AG04450 (cell line): Measurements from ENCODE around the gene LTBP1. TPM values are rescaled to one million over a fixed set of nuclear protein-coding genes. Genes with fewer than 3 reads are reported as not detected.
"Not testable (repeated sequence)": the region's sequence is repeated elsewhere in the genome, so short reads cannot be mapped to it uniquely, and the experiment has no call there.

Experiments
- CTCF ChIA-PET: fragments of 300-600, 350-600 bp; formaldehyde crosslinking; extraction: SDS; loops from one replicate; lab custom pipeline; 2022; ENCODE audit warnings: antibody characterized with exemption, inconsistent platforms; lab: Charles Lee
- POLR2A ChIA-PET: fragments of 350-600 bp; formaldehyde crosslinking; extraction: SDS; loops from one replicate; lab custom pipeline; 2021; ENCODE audit warnings: antibody characterized with exemption, inconsistent platforms; lab: Yijun Ruan, JAX
- DNase-seq: peaks from one replicate; pipeline ENCODE4 v3.0.0-alpha.2; 2011; ENCODE audit warnings: low read depth, low spot score
- H3K27ac ChIP-seq: one replicate; pipeline ENCODE4 v1.5.1; 2012; ENCODE audit warnings: low read depth, low read length, control low read depth
- H3K27me3 ChIP-seq: one replicate; pipeline ENCODE4 v1.6.0; 2012; ENCODE audit warnings: low read length; ENCODE audit not compliant: control insufficient read depth, insufficient read depth
- H3K4me3 ChIP-seq: 2 replicates; pipeline ENCODE4 v1.5.1; 2011; ENCODE audit warnings: mild to moderate bottlenecking, low read depth, low read length, control low read depth
- H3K9me3 ChIP-seq: 2 replicates; pipeline ENCODE4 v1.5.1; 2012; ENCODE audit warnings: low read length; ENCODE audit not compliant: control insufficient read depth, insufficient read depth
- polyA plus RNA-seq: library from polyadenylated mRNA; depleted of rRNA; stranded (reverse); fragments of >200 nt; gene quantifications from 2 replicates; pipeline ENCODE4 v1.2.3, GENCODE V29; 2011
- TF ChIP-seq, protein P1 (sequence below): IDR thresholded peaks from 2 replicates; pipeline ENCODE4 v1.5.1; 2011; ENCODE audit warnings: low read depth, low read length, control low read depth, inconsistent platforms

LTBP1 gene
- polyA plus RNA-seq, 1 experiment, result 517 TPM

DNA sequence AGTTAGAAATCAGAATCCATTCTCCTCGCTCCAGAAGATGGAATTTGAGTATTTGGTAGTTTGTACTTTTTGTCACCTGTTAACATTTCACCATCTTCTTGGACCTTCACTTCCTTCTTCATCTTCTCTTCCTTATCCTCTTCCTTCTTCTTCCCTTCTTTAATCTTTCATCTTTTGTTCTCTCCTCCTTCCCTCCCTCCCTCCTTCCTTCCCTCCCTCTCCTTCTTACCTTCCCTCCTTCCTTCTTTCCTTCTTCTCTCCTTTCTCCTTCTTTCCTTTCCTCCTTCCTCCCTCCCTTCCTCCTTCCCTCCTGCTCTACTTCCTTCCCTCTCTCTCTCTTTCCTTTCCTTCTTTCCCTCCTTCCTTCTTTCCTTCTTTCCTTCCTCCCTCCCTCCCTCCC, 31.1 kb upstream of the LTBP1 start:
- no peaks in the 10 kb centered on the region for H3K27me3 ChIP-seq
- ChIA-PET CTCF (no interaction called here), POLR2A (interaction anchor here (1.1 kb wide), 1 partner anchor 475 kb away, joined by 5 read pairs; no protein-coding TSS in a partner anchor)
- TF ChIP-seq, protein P1, sequence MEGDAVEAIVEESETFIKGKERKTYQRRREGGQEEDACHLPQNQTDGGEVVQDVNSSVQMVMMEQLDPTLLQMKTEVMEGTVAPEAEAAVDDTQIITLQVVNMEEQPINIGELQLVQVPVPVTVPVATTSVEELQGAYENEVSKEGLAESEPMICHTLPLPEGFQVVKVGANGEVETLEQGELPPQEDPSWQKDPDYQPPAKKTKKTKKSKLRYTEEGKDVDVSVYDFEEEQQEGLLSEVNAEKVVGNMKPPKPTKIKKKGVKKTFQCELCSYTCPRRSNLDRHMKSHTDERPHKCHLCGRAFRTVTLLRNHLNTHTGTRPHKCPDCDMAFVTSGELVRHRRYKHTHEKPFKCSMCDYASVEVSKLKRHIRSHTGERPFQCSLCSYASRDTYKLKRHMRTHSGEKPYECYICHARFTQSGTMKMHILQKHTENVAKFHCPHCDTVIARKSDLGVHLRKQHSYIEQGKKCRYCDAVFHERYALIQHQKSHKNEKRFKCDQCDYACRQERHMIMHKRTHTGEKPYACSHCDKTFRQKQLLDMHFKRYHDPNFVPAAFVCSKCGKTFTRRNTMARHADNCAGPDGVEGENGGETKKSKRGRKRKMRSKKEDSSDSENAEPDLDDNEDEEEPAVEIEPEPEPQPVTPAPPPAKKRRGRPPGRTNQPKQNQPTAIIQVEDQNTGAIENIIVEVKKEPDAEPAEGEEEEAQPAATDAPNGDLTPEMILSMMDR, result no peak
- H3K27ac ChIP-seq, result no peak overlapping the region
- no peaks in the 10 kb centered on the region for H3K9me3 ChIP-seq
- no peak overlapping the region for H3K4me3 ChIP-seq
- no peak for DNase-seq

- Histone ChIP-seq H3K27me3 (no peaks in the 10 kb centered on the region), H3K27ac (no peak overlapping the region), H3K9me3 (no peaks in the 10 kb centered on the region), H3K4me3 (no peak overlapping the region)
- TF ChIP-seq, protein P1, result no peak
- CTCF ChIA-PET, result no interaction called here
- POLR2A ChIA-PET, result no interaction called here
- no peak for DNase-seq
Measured at GRCh38 chr2:32918774-32919173, 28.0 kb upstream of the LTBP1 start.

GRCh38 chr2:32919901-32920300, 26.9 kb upstream of the LTBP1 start:
- CTCF ChIA-PET, H3K9me3 ChIP-seq, H3K27me3 ChIP-seq, DNase-seq, POLR2A ChIA-PET, H3K27ac ChIP-seq, H3K4me3 ChIP-seq: not testable (repeated sequence)

DNA sequence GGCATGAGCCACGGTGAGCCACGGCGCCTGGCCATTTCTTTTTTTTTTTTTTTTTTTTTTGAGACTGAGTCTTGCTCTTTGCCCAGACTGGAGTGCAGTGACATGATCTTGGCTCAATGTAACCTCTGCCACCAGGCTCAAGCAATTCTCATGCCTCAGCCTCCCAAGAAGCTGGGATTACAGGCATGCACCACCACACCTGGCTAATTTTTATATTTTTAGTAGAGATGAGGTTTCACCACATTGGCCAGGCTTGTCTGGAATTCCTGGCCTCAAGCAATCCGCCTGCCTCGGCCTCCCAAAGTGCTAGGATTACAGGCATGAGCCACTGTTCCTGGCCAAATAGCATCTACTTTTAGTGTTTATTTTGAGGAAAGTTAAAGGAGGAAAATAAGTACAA, 25.3 kb upstream of the LTBP1 start:
- H3K9me3 ChIP-seq, DNase-seq, POLR2A ChIA-PET, H3K4me3 ChIP-seq, H3K27me3 ChIP-seq, H3K27ac ChIP-seq, CTCF ChIA-PET: not testable (repeated sequence)

- no peak overlapping the region for H3K27ac ChIP-seq
- TF ChIP-seq, protein P1, result no peak
- H3K4me3 ChIP-seq, result no peak overlapping the region
- CTCF ChIA-PET, result no interaction called here
- POLR2A ChIA-PET, result no interaction called here
- no peak for DNase-seq
- no peaks in the 10 kb centered on the region for H3K27me3 ChIP-seq
- H3K9me3 ChIP-seq, result no peaks in the 10 kb centered on the region
Measured at GRCh38 chr2:32922501-32922900, 24.3 kb upstream of the LTBP1 start.

DNA sequence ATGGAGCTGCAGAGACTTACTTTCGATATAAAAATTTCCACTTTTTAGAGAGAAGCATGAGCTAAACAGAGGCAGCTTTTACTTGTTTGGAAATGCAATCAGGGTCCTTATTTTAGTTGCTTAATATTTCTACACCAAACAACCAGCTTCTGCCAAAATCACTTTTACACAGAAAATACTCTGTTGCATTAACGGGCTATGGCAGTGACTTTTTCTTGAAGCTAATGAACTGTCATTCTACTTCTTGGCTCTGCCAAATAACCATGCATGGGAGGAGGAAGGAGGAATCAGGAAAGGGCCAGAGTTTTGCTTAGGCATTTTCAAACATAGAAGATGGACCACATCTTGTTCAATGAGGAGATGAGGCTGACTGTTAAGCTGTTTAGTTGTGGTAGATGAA, 23.6 kb upstream of the LTBP1 start:
- H3K4me3 ChIP-seq, result no peak overlapping the region

More for the DNA sequence above, 23.6 kb upstream of the LTBP1 start:
- Histone ChIP-seq H3K27ac (no peak overlapping the region), H3K27me3 (no peaks in the 10 kb centered on the region), H3K9me3 (no peaks in the 10 kb centered on the region)
- TF ChIP-seq, protein P1, result no peak
- no peak for DNase-seq
- ChIA-PET POLR2A (no interaction called here), CTCF (interaction anchor here (0.6 kb wide), 1 partner anchor 468 kb away, joined by 3 read pairs; no protein-coding TSS in a partner anchor)
